GM12878 (cell line): Measurements from ENCODE around the gene IFITM2. TPM values are rescaled to one million over a fixed set of nuclear protein-coding genes. Genes with fewer than 3 reads are reported as not detected.
A peak's percentile ranks its signal among the peaks of the same experiment; 100 is the strongest.

Source experiments
- BRCA1 ChIP-seq: IDR thresholded peaks from 2 replicates; pipeline ENCODE4 v1.6.1; 2011; ENCODE audit warnings: low read depth, low read length, improper control_type of control experiment
- CREM ChIP-seq: IDR thresholded peaks from 2 replicates; pipeline ENCODE4 v1.6.1; 2014; ENCODE audit warnings: antibody characterized with exemption, low read depth
- E4F1 ChIP-seq: fragments of 450-650 bp; IDR thresholded peaks from 2 replicates; pipeline ENCODE4 v1.6.1; 2018; ENCODE audit warnings: borderline replicate concordance, mild to moderate bottlenecking; ENCODE audit not compliant: partially characterized antibody
- LARP7 ChIP-seq: fragments of 450-650 bp; IDR thresholded peaks from 2 replicates; pipeline ENCODE4 v1.6.1; 2017; ENCODE audit warnings: mild to moderate bottlenecking
- MLLT1 ChIP-seq: fragments of 450-650 bp; IDR thresholded peaks from 2 replicates; pipeline ENCODE4 v1.6.1; 2016; ENCODE audit warnings: mild to moderate bottlenecking
- NFYA ChIP-seq: IDR thresholded peaks from 2 replicates; pipeline ENCODE4 v1.6.1; 2011; ENCODE audit warnings: low read depth, mild to moderate bottlenecking, low read length, improper control_type of control experiment, borderline replicate concordance
- PAX5 ChIP-seq: IDR thresholded peaks from 2 replicates; pipeline ENCODE4 v1.6.1; 2011; ENCODE audit warnings: low read depth, low read length, borderline replicate concordance
- POLR2A ChIP-seq: IDR thresholded peaks from 2 replicates; pipeline ENCODE4 v1.6.1; 2011; ENCODE audit warnings: low read depth, mild to moderate bottlenecking, low read length
- RFX5 ChIP-seq: IDR thresholded peaks from 2 replicates; pipeline ENCODE4 v1.6.1; 2011; ENCODE audit warnings: low read depth, low read length, improper control_type of control experiment
- SKIL ChIP-seq: fragments of 450-650 bp; IDR thresholded peaks from 2 replicates; pipeline ENCODE4 v1.6.1; 2017; ENCODE audit warnings: mild to moderate bottlenecking, low read depth, inconsistent platforms; ENCODE audit not compliant: poor library complexity, severe bottlenecking
- SMAD1 ChIP-seq: fragments of 450-650 bp; IDR thresholded peaks from 2 replicates; pipeline ENCODE4 v1.6.1; 2018; ENCODE audit warnings: mild to moderate bottlenecking, low read depth; ENCODE audit not compliant: partially characterized antibody
- SREBF2 ChIP-seq: IDR thresholded peaks from 2 replicates; pipeline ENCODE4 v1.6.1; 2012; ENCODE audit warnings: mild to moderate bottlenecking, low read length
- SRF ChIP-seq, 2 experiments: IDR thresholded peaks; 2 replicates each; pipeline ENCODE4 v1.6.1; 2011; ENCODE audit warnings: low read depth in 2 of 2, low read length in 2 of 2, mild to moderate bottlenecking in 1 of 2, moderate library complexity in 1 of 2
- TBL1XR1 ChIP-seq: IDR thresholded peaks from 2 replicates; pipeline ENCODE4 v1.6.1; 2012; ENCODE audit warnings: low read depth, low read length, improper control_type of control experiment
- TCF12 ChIP-seq: IDR thresholded peaks from 2 replicates; pipeline ENCODE4 v1.6.1; 2011; ENCODE audit warnings: low read depth, mild to moderate bottlenecking, low read length
- ZBTB40 ChIP-seq: fragments of 450-650 bp; IDR thresholded peaks from 2 replicates; pipeline ENCODE4 v1.6.1; 2016; ENCODE audit warnings: mild to moderate bottlenecking, moderate library complexity, borderline replicate concordance
- ZNF622 ChIP-seq: fragments of 450-650 bp; IDR thresholded peaks from 2 replicates; pipeline ENCODE4 v1.6.1; 2017; ENCODE audit warnings: mild to moderate bottlenecking, inconsistent platforms
- ZSCAN29 ChIP-seq: fragments of 450-650 bp; IDR thresholded peaks from 2 replicates; pipeline ENCODE4 v1.6.1; 2017; ENCODE audit warnings: mild to moderate bottlenecking, moderate library complexity
- ZZZ3 ChIP-seq: IDR thresholded peaks from 2 replicates; pipeline ENCODE4 v1.6.1; 2011; ENCODE audit warnings: low read depth; ENCODE audit not compliant: control insufficient read depth, insufficient read length
- polyA plus RNA-seq, 11 experiments: library from polyadenylated mRNA; depleted of rRNA in 4 of 11; unstranded in 6 of 11; stranded (reverse) in 5 of 11; fragments of >200 nt; fragmentation: Nextera tagmentation in 4 of 11; fragmentation: Illumina TruSeq in 1 of 11; extraction: Ambion mirVana in 4 of 11; extraction: Trizol in 1 of 11; gene quantifications; 1 replicate in 1 of 11; 2 replicates in 10 of 11; pipeline versions ENCODE4 v1.2.1 to v1.2.3, GENCODE V29; 2011 to 2016; ENCODE audit warnings: inconsistent platforms in 2 of 11, missing spikeins in 2 of 11, low read depth in 1 of 11
- total RNA-seq, 4 experiments: library from RNA; depleted of rRNA in 3 of 4; stranded (reverse); fragments of >200 nt in 3 of 4; fragmentation: Illumina TruSeq in 1 of 4; extraction: Trizol in 1 of 4; gene quantifications; 2 replicates each; pipeline versions ENCODE4 v1.2.1 to v1.2.3, GENCODE V29; 2013 to 2021

The IFITM2 gene
- total and polyA plus RNA-seq, 10 of the 15 experiments (the other 5 are each of a cell fraction or from before 2014, with no cell fraction given): 116 to 3,672 (median 724) TPM

DNA sequence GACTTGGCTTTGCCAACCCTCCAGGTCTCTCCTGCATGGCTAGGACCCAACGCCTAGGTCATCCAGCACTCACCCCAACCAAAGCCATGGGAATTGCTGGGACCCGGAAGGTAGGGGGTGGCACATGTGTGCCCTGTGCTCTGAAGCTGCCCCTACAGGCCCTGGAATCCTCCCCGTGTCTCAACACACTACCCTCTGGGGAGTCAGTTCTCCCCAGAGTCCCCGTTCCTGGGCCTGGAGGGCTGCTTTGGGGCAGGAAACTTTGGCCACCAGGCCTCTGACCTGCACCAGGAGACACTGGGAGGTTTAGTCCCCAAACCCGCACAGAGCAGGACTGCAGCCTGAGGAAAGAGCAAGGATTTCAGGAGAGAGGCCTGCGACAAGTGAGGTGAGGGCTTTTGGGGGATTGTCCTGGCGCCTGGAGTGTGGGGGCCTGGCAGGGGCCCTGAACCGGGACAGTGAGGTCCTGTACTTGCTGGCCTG is 5.7 kb downstream of the IFITM2 start (continued):
- TF ChIP-seq SREBF2 (no peak), NFYA (no peak), ZZZ3 (no peak), RFX5 (no peak), POLR2A (peak; percentile 34; the same call in 1 of the 2 replicates), BRCA1 (no peak), E4F1 (no peak), SKIL (no peak), ZSCAN29 (no peak), SRF (IDR thresholded peaks at IDR 0.05; ENCODE audit: low read depth in 2 of 2, low read length in 2 of 2) (no peak), ZBTB40 (no peak), SMAD1 (no peak), ZNF622 (no peak), MLLT1 (no peak), LARP7 (peak; percentile 61; the same call in 1 of the 2 replicates), TBL1XR1 (no peak), PAX5 (no peak), TCF12 (no peak), CREM (no peak)
